ENCODE data around the gene CHRM1. TPM values are rescaled to one million over a fixed set of nuclear protein-coding genes. Genes with fewer than 3 reads are reported as not detected.

Gene CHRM1
- total RNA-seq, 1 experiment from 2014 or later: not detected

- Histone ChIP-seq H4K20me1 (ENCODE audit: control insufficient read depth, insufficient read depth, insufficient read length) (no peaks in the 10 kb centered on the region), H3K18ac (ENCODE audit: insufficient read length, low read depth, low read length) (no peak overlapping the region), H2BK12ac (ENCODE audit: insufficient read length, low read depth, low read length) (no peak overlapping the region), H3K27me3 (ENCODE audit: insufficient read depth, low read length) (peaks cover 2% of the 10 kb centered on the region), H4K5ac (ENCODE audit: insufficient read length, low read depth, low read length) (no peak overlapping the region), H3K23ac (ENCODE audit: insufficient read length, low read depth, low read length) (no peak overlapping the region), H2BK5ac (ENCODE audit: insufficient read length, low read length) (no peak overlapping the region), H3T11ph (ENCODE audit: low read length) (no peak overlapping the region), H2BK15ac (ENCODE audit: low read depth, low read length) (no peak overlapping the region), H2AK5ac (ENCODE audit: insufficient read length, low read length) (no peak overlapping the region), H3K4ac (ENCODE audit: low read depth, low read length) (no peak overlapping the region), H3K9me3 (ENCODE audit: control insufficient read depth, low read depth, low read length) (no peaks in the 10 kb centered on the region), H3K4me2 (ENCODE audit: insufficient read depth, insufficient read length, low read length) (no peak overlapping the region), H3K56ac (ENCODE audit: insufficient read length, low read depth, low read length) (no peak overlapping the region), H4K8ac (replicated peaks; ENCODE audit: insufficient read length, low read depth, low read length) (no peak overlapping the region), H4K91ac (ENCODE audit: insufficient read length, low read depth, low read length) (no peak overlapping the region), H3K14ac (ENCODE audit: insufficient read depth, low read length) (no peak overlapping the region), H3K23me2 (ENCODE audit: insufficient read length, low read depth, low read length, poor library complexity, severe bottlenecking) (no peaks in the 10 kb centered on the region), H3K4me1 (ENCODE audit: insufficient read depth, low read length) (peaks cover 3% of the 10 kb centered on the region; the same call in 1 of the 2 replicates), H2BK20ac (ENCODE audit: low read depth, low read length, poor library complexity, severe bottlenecking) (no peak overlapping the region), H3K79me1 (ENCODE audit: insufficient read depth, low read depth, low read length, poor library complexity, severe bottlenecking) (no peaks in the 10 kb centered on the region), H2AFZ (ENCODE audit: low read length) (no peak overlapping the region), H3K27ac (ENCODE audit: insufficient read length, low read depth, low read length) (no peak overlapping the region), H3K79me2 (ENCODE audit: insufficient read depth, low read length) (no peaks in the 10 kb centered on the region), H2BK120ac (ENCODE audit: low read depth, low read length, poor library complexity, severe bottlenecking) (no peak overlapping the region), H3K9ac (ENCODE audit: extremely low read depth, insufficient read length, low read length) (no peak overlapping the region)
- Mint-ChIP-seq H3K27ac (no peak overlapping the region), H3K9me3 (peaks cover 2 to 5% of the 10 kb centered on the region in 2 experiments; a peak in 2 of 5 replicates), H3K27me3 (ENCODE audit: low read depth) (peaks cover 13% of the 10 kb centered on the region), H3K36me3 (ENCODE audit: insufficient read depth in 1 of 3, low read depth in 3 of 3) (peaks cover 0 to 6% (median 0%) of the 10 kb centered on the region in 3 experiments; a peak in 1 of 7 replicates), H3K4me1 (peaks cover 21 to 22% of the 10 kb centered on the region in 2 experiments), H3K4me3 (no peak overlapping the region)
- DNase-seq: no peak
- TF ChIP-seq CTCF (conservative IDR thresholded peaks at IDR 0.05): no peak
- no CpG with 5 or more reads among the region's 14 CpGs for WGBS (ENCODE audit: extremely low coverage, insufficient read length, low lambda C conversion rate)
These were observed 9.7 kb downstream of the CHRM1 start for GRCh38 chr11:62911137-62912130.
